Measurements from ENCODE around the gene CNTRL. TPM values are rescaled to one million over a fixed set of nuclear protein-coding genes. Genes with fewer than 3 reads are reported as not detected.
"Not testable (repeated sequence)": the region's sequence is repeated elsewhere in the genome, so short reads cannot be mapped to it uniquely, and the experiment has no call there.

The CNTRL gene
- polyA plus RNA-seq, 1 of the 3 experiments (the other 2 are of a cell fraction) = 3.6 TPM

DNA sequence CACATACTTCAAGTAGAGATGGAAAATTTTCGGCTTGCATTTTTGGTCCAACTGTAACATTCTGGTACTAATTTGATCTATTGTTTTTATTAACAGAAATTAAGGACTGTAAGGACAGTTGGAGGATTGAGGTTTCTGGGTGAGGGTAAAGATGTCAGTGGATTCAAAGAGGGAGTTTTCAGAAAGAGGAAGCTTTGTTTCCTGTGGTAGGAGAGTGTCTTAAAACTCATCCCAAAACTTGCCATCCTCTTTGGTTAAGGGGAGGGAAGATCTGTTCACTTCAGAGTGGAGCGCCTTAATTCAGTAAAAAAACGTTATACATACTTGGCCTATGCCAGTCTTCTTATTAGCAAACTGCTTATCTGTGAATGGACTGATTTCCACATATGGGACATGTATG, 13.8 kb downstream of the CNTRL start:
- WGBS (ENCODE audit: low lambda C conversion rate) = 92% methylated on average over 3 of the region's 3 CpGs
- no peaks in the 10 kb centered on the region for H3K27me3 ChIP-seq (ENCODE audit: insufficient read depth)
- H2AFZ ChIP-seq (ENCODE audit: low read depth) = no peak overlapping the region
- H3K4me2 ChIP-seq = no peak overlapping the region
- no peak overlapping the region for H3K27ac ChIP-seq (ENCODE audit: low read depth in 2 of 2, low read length in 1 of 2)
- no peak overlapping the region for H3K4me3 ChIP-seq (ENCODE audit: low read depth in 2 of 2, low read length in 1 of 2)
- H3K9me2 ChIP-seq = no peaks in the 10 kb centered on the region
- H3K36me3 ChIP-seq (replicated peaks in 1 of 2; ENCODE audit: control insufficient read depth in 1 of 2, insufficient read depth in 2 of 2, low read length in 1 of 2) = peaks cover 2 to 14% of the 10 kb centered on the region in 2 experiments
- no peaks in the 10 kb centered on the region for H3K79me2 ChIP-seq (ENCODE audit: insufficient read depth)
- no peaks in the 10 kb centered on the region for H4K20me1 ChIP-seq (ENCODE audit: insufficient read depth)
- no peak for DNase-seq
- TF ChIP-seq, protein P1, sequence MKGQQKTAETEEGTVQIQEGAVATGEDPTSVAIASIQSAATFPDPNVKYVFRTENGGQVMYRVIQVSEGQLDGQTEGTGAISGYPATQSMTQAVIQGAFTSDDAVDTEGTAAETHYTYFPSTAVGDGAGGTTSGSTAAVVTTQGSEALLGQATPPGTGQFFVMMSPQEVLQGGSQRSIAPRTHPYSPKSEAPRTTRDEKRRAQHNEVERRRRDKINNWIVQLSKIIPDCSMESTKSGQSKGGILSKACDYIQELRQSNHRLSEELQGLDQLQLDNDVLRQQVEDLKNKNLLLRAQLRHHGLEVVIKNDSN (IDR thresholded peaks at IDR 0.05; ENCODE audit: borderline replicate concordance, low read depth) = no peak
- TF ChIP-seq EZH2phosphoT487 (IDR thresholded peaks at IDR 0.05; ENCODE audit: borderline replicate concordance, low read depth) = no peak
- no peak for TF ChIP-seq FOXJ3 (CRISPR knock-in tag; IDR thresholded peaks at IDR 0.05)
- TF ChIP-seq TEAD4 (IDR thresholded peaks at IDR 0.05; ENCODE audit: borderline replicate concordance, insufficient read depth) = no peak
- no peak for TF ChIP-seq GATA2 (CRISPR knock-in tag; IDR thresholded peaks at IDR 0.05)
- TF ChIP-seq MEF2A (IDR thresholded peaks at IDR 0.05; ENCODE audit: borderline replicate concordance, low read depth) = no peak
- no peak for TF ChIP-seq SIN3A (IDR thresholded peaks at IDR 0.05; ENCODE audit: borderline replicate concordance, low read depth, low read length)
- TF ChIP-seq, protein P2, sequence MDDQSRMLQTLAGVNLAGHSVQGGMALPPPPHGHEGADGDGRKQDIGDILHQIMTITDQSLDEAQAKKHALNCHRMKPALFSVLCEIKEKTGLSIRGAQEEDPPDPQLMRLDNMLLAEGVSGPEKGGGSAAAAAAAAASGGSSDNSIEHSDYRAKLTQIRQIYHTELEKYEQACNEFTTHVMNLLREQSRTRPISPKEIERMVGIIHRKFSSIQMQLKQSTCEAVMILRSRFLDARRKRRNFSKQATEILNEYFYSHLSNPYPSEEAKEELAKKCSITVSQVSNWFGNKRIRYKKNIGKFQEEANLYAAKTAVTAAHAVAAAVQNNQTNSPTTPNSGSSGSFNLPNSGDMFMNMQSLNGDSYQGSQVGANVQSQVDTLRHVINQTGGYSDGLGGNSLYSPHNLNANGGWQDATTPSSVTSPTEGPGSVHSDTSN (IDR thresholded peaks at IDR 0.05) = no peak
- no peak for TF ChIP-seq TAF1 (IDR thresholded peaks at IDR 0.05; ENCODE audit: borderline replicate concordance, low read depth, low read length)
- no peak for TF ChIP-seq SMC3 (IDR thresholded peaks at IDR 0.05; ENCODE audit: low read depth, low read length)
- TF ChIP-seq POLR2AphosphoS5 (IDR thresholded peaks at IDR 0.05; ENCODE audit: low read depth, low read length) = no peak
- TF ChIP-seq MXI1 (IDR thresholded peaks at IDR 0.05; ENCODE audit: low read depth, low read length) = no peak
- no peak for TF ChIP-seq RAD21 (IDR thresholded peaks at IDR 0.05; ENCODE audit: low read length)
- no peak for TF ChIP-seq JUND (IDR thresholded peaks at IDR 0.05)
- TF ChIP-seq ZBTB33 (IDR thresholded peaks at IDR 0.05; ENCODE audit: borderline replicate concordance, low read depth) = no peak
- TF ChIP-seq EP300 (IDR thresholded peaks at IDR 0.05; ENCODE audit: borderline replicate concordance in 1 of 2, low read depth in 1 of 2, low read length in 1 of 2) = no peak
- ChIA-PET POLR2A (no interaction called here), CTCF (no interaction called here)
- no peaks in the 10 kb centered on the region for H3K9me3 ChIP-seq
- H3F3A ChIP-seq (replicated peaks; ENCODE audit: insufficient read depth) = peaks cover 4% of the 10 kb centered on the region
- H3K4me1 ChIP-seq (ENCODE audit: control insufficient read depth in 1 of 2, insufficient read depth in 2 of 2, low read depth in 1 of 2, low read length in 1 of 2) = no peaks in the 10 kb centered on the region; a peak in 1 of 4 replicates
- no peak overlapping the region for H3K9ac ChIP-seq

- H2AFZ ChIP-seq (ENCODE audit: low read depth); H4K20me1 ChIP-seq (ENCODE audit: insufficient read depth); H3K4me1 ChIP-seq (ENCODE audit: control insufficient read depth in 1 of 2, insufficient read depth in 2 of 2, low read depth in 1 of 2, low read length in 1 of 2); H3K4me2 ChIP-seq; DNase-seq; H3K4me3 ChIP-seq (ENCODE audit: low read depth in 2 of 2, low read length in 1 of 2); H3K27me3 ChIP-seq (ENCODE audit: insufficient read depth); POLR2A ChIA-PET; H3K79me2 ChIP-seq (ENCODE audit: insufficient read depth); H3F3A ChIP-seq (replicated peaks; ENCODE audit: insufficient read depth); H3K9ac ChIP-seq; H3K9me3 ChIP-seq; H3K27ac ChIP-seq (ENCODE audit: low read depth in 2 of 2, low read length in 1 of 2); H3K9me2 ChIP-seq: not testable (repeated sequence)
- WGBS (ENCODE audit: low lambda C conversion rate) = 87% methylated on average over 6 of the region's 6 CpGs
- CTCF ChIA-PET = interaction anchor here (0.5 to 1.1 kb wide), 2 partner anchors 24 to 284 kb away, joined by 3 read pairs; no protein-coding TSS in a partner anchor
- peaks cover 2 to 18% of the 10 kb centered on the region in 2 experiments for H3K36me3 ChIP-seq (replicated peaks in 1 of 2; ENCODE audit: control insufficient read depth in 1 of 2, insufficient read depth in 2 of 2, low read length in 1 of 2)
Measured at GRCh38 chr9:121090743-121091142, 16.0 kb downstream of the CNTRL start.
